NCI-H345 treated with DMSO at 0.1 percent for 48 hours (cell line): ENCODE measurements around the gene ADSL.
"Not testable (repeated sequence)": the region's sequence is repeated elsewhere in the genome, so short reads cannot be mapped to it uniquely, and the experiment has no call there.

Source experiments
- DNase-seq: peaks from one replicate; lab custom pipeline; 2025; ENCODE audit not compliant: unreplicated experiment; lab: John Stamatoyannopoulos, UW

ADSL gene

DNA sequence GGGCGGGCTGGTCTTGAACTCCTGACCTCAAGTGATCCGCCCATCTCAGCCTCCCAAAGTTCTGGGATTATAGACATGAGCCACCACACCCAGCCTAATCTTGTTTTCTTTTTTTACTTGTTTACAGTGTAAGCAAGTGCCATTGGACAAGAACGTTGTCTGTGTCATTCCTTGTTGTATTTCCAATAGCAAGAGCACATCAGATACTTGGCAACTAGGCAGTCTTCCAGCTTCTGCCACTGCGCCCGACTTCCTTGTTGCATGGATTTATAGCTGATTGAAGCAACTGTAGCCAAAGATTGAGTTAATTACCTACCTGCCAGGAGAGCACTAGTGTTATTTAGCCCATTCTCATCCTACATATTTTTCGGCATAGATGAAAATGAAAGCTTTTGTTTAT is 21.0 kb downstream of the ADSL start:
- DNase-seq, result no peak

DNA sequence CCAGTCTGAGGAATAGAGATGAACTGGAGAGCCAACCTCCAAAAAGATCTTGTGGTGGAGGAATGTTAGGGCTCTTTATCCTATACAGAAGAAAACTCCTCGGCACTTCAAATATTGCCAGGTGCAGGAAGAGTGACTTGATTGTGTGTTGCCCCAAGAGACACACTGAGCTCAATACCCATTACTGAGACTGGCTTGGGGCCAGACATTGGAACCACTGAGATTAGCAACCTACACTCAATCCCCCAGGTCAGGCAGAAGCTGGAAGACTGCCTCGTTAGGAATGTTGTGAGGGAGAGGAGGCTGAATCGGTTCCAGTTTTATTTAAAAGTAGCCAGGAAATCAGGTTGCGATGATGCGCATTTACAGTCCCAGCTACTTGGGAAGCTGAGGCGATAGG is 21.7 kb downstream of the ADSL start:
- DNase-seq, result no peak

DNA sequence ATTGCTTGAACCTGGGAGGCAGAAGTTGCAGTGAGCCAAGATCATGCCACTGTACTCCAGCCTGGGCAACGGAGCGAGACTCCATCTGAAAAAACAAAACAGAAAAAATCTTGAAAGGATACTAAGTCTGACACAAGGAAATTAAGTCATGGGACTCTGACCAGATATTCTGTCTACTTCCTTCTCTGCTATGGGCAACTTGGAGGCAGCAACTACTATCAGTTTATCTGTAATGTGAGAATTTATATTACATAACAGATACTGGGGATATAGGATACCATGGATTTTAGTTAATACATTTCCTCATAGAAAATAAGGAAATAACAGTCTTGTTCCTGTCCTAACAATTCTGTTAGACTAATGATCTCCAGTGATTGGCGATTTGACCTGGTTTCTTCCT is 22.5 kb downstream of the ADSL start:
- no peak for DNase-seq

GRCh38 chr22:40374567-40374966 is 28.3 kb downstream of the ADSL start:
- DNase-seq, result no peak

- no peak for DNase-seq
Measured at GRCh38 chr22:40376149-40376548, 29.8 kb downstream of the ADSL start.

DNA sequence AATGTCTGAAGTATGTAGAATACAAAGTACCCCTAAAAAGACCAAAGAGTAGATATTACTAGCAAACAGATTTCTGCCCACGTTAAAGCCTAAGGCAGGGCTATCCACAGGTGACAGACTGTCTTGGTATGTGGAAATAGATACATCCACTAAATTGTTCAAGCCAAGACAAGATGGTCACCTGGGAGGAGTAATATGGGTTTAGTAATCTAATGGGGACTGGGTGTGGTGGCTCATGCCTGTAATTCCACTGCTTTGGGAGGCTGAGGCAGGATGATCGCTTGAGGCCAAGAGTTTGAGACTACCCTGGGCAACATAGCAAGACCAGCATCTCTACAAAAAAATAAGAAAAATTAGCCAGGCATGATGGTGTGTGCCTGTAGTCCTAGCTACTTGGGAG is 31.6 kb downstream of the ADSL start:
- DNase-seq, result no peak

DNA sequence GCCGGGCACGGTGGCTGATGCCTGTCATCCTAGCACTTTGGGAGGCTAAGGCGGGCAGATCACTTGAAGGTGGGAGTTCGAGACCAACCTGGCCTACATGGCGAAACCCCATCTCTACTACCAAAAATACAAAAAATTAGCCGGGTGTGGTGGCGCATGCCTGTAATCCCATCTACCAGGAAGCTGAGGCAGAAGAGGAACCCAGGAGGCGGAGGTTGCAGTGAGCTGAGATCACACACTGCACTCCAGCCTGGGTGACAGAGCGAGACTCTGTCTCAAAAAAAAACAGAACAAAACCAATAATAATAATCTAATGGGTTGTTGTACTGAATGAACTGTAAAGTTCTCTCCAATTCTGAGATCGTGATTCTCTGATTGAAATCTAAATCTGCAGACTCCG is 32.1 kb downstream of the ADSL start:
- DNase-seq, result not testable (repeated sequence)

- DNase-seq, result no peak
Measured at GRCh38 chr22:40381461-40381860, 35.2 kb downstream of the ADSL start.

- DNase-seq, result no peak
Measured at GRCh38 chr22:40383905-40384304, 37.6 kb downstream of the ADSL start.

- DNase-seq, result no peak
Measured at GRCh38 chr22:40385036-40385782, 38.9 kb downstream of the ADSL start.

GRCh38 chr22:40387746-40388145 is 41.4 kb downstream of the ADSL start:
- no peak for DNase-seq

DNA sequence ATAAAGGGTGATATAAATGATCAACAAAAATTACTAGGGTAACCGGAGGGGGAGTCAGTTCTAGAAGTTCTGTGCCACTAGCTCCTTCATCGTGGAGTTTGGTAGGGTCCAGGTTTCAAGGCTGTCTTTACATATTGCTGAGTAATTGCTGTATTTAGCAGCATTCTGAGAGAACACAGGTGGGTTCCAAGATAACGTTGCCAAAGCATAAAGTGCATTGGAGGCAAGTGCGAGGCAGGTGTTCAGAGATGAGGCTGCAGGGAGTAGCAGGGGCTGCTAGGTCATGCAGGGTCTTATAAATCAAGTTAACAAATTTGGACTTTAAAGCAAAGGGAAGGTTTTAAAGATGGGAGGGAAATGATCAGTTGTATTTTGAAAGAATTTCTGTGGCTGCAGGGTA is 41.9 kb downstream of the ADSL start:
- DNase-seq, result no peak

DNA sequence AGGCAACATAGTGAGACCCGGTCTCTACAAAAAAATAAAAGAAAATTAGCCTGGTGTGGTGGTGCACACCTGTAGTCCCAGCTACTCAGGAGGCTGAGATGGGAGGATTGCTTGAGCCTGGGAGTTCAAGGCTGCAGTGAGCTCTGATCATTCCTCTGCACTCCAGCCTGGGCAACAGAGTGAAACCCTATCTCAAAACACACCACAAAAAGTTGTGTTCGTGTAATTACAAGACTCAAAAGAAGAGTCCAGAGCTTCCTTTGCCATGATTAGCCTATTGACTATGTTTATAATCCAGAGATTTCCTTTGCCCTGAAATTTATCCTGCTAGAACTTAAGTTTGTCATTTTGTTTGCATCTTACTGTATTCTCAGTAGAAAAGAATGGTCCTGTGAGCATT is 45.1 kb downstream of the ADSL start:
- no peak for DNase-seq

DNA sequence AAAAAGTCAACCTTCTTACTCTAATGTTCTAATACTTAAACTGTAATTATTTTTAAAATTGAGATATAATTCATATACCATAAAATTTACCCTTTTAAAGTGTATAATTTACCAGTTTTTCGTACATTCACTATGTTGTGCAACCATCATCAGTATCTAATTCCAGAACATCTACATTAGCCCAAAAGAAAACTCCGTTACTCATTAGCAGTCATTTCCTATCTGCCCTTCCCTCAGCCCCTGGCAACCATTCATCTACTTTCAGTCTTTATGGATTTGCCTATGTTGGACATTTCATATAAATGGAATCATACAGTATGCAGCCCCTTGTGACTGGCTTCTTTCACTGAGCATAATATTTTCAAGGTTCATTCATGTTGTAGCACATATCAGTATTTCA is 46.3 kb downstream of the ADSL start:
- DNase-seq, result no peak

DNA sequence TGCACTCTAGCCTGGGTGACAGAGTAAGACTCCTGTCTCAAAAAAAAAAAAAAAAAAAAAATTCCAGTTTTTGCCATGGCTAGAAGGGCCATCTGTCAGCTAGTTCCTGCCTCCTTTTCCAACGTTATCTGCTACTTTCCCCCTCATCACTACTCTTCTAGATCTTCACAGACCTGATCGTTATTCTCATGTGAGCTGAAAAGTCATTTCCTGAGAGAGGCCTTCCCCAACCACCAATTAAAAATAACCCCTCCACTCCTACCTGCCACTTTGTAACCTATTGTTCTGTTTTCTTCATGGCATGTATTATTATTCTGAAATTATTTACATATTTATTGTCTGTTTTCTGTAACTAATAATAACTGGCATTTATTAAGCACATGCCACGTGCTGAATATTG is 48.3 kb downstream of the ADSL start:
- no peak for DNase-seq

- DNase-seq, result no peak
Measured at GRCh38 chr22:40395607-40396006, 49.3 kb downstream of the ADSL start.

DNA sequence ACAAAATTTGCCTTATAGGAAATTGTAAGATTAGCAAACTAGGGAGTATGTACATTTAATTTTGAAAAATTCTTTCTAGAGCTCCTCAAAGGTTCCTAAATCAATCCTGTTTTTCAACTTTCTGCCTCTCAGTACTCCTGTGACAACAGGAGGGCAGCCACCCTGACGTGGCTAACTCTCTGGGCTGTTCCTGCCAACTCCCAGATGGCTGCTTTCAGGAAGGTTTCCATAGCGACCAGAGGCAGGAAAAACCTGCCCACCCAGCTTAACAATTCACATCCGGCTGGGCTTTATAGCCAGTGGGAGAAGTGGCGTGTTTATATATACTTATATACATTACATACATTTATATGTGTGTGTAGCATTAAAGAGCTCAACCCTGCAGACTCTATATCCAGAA is 50.6 kb downstream of the ADSL start:
- peak; percentile 48 for DNase-seq

DNA sequence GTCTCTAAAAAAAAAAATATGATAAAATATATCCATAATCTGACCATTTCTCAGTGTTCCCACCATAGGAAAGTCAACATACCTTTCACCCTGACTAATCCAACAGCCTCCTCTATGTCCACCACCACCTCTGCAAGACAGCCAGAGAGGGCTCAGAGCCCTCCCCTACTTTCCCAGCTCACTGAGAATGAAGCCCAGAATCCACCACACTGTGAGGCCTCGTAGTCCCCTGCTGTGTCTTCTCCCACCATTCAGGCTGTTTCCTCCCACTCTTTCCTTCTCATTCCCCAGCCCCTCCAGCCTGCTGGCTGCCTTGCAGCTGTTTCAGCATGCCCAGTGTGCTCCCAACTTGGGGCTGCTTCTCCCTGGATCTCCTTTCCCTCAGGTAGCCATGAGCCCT is 51.1 kb downstream of the ADSL start:
- DNase-seq, result no peak

DNA sequence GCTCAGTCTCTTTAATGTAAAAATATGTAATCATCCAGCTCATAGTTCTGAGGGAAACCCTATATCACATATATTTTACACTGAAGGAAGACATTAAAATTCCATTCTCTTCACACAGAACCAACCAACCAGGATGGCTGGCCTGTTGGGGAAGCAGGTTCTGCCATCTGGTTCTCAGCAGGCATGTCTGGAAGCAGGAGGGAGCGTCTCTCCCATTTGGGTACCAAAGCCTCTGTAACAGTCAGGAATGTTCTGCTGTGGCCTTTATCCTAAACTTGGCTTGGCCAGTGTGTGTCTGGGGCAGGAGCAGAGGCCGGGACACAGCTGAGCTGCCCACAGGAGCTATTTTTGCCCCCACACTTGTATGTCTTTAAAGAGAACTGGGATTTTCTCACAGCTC is 53.3 kb downstream of the ADSL start:
- DNase-seq, result no peak

DNA sequence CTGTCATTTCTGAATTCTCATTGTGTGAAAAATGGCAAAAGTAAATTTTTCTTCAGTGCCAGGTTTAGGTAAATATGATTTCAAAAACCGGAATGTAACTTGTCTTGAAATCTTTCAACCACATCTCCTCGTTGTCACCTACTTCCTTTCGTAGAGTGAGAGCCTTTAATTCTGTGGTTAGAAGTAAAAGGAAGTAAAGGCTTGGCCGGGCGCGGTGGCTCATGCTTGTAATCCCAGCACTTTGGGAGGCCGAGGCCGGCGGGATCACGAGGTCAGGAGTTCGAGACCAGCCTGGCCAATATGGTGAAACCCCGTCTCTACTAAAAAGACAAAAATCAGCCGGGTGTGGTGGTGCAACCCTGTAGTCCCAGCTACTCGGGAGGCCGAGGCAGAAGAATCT is 53.9 kb downstream of the ADSL start:
- no peak for DNase-seq

DNA sequence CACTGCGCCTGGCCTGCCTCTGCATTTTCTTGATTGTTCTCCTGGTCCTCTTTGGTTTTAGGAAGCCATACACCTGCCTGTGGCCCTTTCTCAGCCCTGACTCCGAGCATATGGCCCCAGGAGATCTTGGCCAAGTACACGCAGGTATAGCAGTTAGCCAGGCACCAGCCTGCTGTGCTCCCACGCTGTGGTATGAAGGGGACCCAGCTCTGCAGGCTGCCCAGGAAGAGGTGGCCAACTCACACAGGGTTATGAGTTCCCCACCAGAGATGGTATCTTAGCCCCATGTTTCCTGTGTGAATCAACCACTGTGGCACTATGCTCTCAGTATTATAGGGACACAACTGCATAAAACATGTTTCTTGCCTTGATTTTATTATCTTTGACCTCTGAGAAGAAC is 55.2 kb downstream of the ADSL start:
- DNase-seq, result no peak

GRCh38 chr22:40401981-40402406 is 55.7 kb downstream of the ADSL start:
- no peak for DNase-seq

DNA sequence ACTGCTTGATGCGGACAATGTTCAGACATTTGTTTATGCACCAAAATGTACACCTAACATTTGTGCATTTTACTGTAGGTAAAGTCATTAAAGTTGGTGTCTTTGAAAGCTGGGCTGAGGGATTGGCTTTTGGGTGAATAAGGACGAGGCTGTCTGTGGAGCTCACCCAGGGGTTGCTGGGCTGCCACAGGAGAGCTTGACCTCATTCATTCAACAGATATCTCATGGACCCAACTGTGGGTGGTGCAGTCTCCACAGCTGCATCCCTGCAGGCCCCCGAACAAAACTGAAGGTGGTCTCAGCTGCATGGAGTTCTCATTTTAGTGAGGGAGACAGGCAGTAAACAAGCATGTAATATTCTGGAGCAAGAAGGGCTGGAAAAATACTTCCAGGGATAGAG is 56.8 kb downstream of the ADSL start:
- no peak for DNase-seq
